IPS-18c (cell line): ENCODE results near the gene AQP12A.

Source experiments
- H3K4me3 ChIP-seq: 2 replicates; pipeline ENCODE4 v1.7.0; 2013; ENCODE audit warnings: low read depth, mild to moderate bottlenecking, low read length, moderate library complexity; ENCODE audit not compliant: insufficient read depth
- H3K9me3 ChIP-seq: one replicate; pipeline ENCODE4 v1.6.1; 2013; ENCODE audit warnings: mild to moderate bottlenecking, low read length, moderate library complexity; ENCODE audit not compliant: control insufficient read depth, insufficient read depth

Gene AQP12A

DNA sequence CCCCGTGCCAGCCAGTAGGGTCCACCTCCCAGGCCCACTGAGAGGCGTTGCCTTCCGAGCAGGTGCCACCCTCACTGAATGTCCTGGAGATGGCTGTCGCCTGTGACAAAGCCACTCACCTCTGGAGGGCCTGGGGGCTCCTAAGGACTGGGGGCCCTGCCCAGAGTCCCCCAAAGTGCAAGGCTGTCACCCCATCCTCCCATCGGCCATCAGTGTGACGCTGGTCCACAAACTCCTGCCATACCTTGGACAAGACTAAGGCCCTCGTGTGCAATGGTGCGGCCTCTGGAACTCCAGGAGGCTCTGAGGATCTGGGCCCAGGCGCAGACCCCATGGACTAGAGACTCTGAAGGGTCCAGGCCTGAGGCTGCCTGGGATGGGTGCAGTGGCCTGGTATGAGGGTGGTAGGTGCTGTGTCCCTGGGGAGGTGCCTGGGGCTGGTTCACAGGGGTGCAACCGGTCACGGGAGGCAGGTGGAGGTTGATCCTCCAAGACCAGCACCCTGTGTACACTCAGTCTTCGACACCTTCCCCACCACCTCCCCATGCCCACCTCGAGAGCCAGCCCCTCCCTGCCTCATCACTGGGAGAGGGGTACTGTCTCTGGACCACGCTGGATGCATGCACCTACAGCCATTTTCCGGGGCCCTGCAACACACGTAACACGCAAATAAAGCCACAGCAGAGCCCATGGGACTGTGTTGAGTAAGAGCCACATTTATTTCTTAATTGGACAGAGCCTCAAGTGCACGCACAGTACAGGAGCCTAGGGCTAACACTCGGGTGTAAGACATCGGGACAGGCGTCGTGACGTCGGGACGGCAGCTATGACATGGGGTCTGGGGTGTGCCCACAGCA lies 21.6 kb downstream of the AQP12A start:
- Histone ChIP-seq H3K4me3 (no peak overlapping the region), H3K9me3 (no peaks in the 10 kb centered on the region)

DNA sequence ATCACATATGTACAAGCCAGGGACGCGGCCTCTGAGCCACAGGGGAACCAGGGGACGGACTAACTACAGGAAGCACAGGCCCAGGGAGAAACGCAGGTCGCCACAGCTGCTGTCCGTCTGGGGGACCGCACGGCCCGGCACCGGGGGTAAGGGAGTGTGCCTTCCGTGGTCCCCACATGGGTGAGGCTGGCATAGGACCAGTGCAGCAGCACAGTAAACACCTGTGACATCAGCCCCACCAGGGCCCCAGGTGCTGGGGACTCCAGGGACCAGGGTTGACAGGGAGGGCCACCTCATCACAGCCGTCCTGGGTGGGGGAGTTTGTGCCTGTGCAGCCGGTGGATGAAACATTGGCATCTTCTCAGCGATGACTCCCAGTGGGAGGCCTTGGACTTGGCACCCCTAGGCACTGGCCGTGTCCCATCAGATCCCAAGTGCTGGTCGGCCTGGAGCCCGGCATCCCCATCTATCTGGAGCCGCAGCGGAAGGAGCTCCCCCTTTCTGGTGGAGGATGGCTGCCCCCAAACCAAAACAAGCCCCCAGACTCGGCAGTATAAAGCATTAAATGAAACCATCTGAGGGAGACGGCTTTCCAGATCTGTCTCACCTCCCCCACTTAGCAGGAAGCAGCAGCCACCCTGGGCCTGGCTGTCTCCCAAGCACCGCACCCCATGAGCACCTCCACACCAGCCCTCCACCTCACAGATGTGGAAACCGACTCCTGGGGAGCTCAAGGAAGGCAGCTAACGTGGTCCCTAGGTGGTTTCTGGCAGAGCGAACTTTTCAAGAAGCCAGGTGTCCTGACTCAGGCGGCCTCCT lies 22.5 kb downstream of the AQP12A start:
- no peak overlapping the region for H3K4me3 ChIP-seq
- H3K9me3 ChIP-seq = no peaks in the 10 kb centered on the region

DNA sequence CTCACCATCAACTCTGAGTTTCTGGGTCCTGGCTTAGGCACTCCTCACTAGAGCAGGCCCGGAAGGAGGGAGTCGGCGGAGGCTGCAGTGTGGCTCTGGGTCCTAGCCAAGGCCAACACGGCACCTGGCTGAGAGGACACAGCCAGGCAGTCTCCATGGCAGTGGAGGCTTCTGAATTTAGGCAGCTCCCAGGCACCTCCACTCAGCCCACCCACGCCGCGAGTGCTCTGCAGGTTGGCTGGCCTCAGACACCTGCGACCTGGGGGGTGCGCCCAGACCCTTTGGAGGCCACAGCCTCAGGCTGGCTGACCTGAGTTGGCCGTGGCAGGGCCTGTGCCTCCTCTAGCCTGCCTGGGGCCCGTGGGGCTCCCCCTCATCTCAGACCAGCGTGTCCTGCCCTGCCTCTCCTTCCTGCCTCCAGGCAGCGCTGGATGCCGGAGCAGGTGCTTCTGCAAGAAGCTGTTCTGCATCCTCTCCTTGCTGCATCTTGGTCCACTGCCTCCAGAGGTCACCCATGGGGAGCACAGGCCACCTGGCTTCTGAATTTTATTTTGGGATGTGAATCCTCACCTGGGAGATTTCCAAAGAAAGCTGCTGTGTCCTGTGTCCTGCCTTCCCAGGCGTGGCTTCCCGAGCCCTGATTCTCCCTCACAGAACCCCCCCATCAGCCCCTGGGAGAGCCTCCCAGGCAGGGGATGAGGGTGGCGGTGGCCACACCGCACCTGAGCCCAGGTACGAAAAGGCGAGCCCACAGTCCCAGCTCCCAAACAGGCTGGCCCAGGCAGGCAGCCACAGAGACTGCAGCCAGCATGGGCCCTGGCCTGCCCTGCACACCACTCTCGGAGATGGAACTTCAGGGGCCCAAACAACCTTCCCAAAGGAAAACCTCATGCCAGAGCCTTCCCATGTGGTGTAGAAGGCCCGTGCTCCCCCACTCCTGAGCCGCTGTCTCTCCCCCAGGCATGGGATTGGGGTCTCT lies 23.4 kb downstream of the AQP12A start:
- Histone ChIP-seq H3K4me3 (no peak overlapping the region), H3K9me3 (no peaks in the 10 kb centered on the region)

DNA sequence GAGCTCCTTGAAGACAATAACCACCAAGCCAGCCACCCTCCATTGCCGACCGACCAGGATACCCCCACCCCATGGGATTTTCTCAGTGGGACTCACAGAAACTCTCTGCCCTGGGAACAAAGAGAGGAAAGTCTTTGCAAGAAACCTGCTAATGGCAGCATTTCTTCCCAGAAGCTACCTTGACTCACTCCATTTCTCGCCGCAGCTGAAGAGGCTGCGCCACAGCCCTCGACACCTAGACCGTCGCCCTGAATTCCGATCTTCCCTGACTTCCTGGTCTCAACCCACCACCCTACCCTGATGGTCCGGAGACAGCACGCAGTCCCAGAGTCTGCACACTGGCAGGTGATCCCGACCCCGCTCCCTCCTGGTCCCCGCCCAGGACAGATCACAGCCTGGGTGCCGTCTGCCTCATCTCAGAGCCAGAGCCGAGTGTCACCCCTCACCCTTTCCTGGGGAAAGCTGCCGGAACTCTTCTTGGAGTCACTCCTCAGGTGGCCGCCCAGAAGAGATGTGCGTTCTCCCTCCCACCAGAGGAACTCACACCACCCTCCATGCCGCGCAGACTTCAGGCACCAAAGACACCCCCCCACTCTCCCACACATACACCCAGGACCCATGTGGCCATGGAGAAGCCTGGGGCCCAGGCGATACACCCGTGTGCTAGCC lies 24.6 kb downstream of the AQP12A start:
- no peak overlapping the region for H3K4me3 ChIP-seq
- H3K9me3 ChIP-seq = no peaks in the 10 kb centered on the region

DNA sequence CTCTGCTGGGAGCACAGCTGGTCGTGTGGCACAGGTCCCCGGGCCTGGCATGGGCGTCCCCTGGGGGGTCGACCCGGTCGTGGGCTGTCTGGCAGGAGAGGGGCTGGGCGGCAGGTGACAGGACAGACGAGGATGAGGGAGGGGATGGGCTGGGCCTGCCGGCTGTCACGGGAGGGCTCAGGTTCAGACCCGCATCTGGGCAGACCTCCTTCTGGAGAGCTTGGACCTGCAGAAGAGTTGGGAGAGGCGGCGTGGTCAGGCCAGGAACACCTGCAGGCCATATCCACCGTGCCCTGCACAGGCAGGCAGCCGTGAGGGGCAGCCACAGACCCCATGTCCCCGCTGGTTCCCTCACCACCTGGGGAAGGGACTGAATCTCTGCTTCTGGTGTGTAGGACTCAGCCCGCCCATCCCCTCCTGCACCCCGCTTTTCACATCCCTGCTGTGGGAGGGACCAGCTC lies 25.5 kb downstream of the AQP12A start:
- Histone ChIP-seq H3K9me3 (no peaks in the 10 kb centered on the region), H3K4me3 (no peak overlapping the region)

DNA sequence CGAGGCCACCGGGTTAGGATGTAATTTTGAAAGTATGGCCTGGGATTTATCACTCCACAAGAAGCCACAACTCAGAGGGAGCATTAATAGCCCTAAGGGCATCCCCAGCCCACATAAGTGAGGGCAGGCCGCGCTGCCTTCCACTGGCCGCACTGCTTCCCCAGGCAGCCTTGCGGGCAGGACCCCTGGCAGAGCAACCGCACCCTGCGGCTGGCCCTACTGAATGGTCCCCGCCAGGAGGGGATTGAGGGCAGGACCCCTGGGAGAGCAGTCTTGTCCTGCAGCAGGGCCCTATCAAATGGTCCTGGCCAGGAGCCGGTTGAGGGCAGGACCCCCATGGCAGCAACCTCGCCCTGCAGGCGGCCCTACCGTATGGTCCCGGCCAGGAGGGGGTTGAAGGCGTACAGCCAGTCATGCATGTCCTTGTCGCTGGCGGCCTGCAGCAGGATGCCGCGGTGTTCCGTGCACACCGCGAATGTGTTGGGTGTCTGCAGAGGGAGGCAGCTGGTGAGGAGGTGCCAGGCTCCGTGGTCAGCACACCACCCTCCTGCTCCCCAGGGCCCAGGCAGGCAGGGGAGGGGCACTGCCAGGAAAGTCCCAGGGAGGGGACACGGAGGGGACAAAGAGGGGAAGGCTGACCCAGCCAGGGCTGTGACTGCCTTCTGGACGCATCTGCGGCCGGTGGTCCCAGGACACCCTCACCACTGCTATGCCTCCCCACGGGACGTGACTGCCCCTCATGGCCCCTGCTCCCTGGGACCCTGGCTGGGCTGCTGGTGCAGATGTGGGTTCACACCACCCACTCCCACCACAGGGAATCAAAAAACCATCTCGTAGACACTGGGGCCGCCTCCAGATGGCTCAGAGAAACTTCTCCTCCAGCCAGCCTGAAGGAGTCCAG lies 26.3 kb downstream of the AQP12A start:
- no peaks in the 10 kb centered on the region for H3K9me3 ChIP-seq
- no peak overlapping the region for H3K4me3 ChIP-seq

DNA sequence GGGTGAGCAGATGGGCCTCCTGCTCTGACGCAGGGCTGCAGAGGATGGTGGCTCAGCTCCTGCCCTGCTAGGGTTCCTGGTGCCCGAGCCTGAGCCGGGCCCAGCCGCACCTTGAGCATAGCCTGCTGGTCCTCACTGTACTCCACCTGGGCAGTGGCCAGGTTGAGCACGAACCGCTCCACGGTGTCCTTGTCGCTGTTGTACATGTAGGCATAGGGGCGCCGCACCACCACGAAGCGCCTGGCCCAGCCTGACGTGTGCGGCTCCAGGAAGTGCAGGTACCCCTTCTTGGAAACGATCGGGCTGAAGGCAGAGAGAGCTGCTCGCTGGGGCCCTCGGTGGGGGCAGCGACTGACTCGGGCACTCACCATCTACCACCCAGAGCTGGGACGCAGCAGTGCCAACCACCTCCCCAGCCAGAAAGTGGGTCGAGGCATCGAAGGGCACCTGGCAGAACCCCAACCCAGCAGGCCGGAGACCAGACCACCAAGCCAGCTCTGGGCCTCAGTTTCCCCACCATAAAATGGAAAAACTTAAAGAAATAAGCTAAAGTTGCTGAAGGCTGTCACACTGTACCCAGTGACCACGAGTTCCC lies 27.3 kb downstream of the AQP12A start:
- Histone ChIP-seq H3K4me3 (no peak overlapping the region), H3K9me3 (no peaks in the 10 kb centered on the region)

DNA sequence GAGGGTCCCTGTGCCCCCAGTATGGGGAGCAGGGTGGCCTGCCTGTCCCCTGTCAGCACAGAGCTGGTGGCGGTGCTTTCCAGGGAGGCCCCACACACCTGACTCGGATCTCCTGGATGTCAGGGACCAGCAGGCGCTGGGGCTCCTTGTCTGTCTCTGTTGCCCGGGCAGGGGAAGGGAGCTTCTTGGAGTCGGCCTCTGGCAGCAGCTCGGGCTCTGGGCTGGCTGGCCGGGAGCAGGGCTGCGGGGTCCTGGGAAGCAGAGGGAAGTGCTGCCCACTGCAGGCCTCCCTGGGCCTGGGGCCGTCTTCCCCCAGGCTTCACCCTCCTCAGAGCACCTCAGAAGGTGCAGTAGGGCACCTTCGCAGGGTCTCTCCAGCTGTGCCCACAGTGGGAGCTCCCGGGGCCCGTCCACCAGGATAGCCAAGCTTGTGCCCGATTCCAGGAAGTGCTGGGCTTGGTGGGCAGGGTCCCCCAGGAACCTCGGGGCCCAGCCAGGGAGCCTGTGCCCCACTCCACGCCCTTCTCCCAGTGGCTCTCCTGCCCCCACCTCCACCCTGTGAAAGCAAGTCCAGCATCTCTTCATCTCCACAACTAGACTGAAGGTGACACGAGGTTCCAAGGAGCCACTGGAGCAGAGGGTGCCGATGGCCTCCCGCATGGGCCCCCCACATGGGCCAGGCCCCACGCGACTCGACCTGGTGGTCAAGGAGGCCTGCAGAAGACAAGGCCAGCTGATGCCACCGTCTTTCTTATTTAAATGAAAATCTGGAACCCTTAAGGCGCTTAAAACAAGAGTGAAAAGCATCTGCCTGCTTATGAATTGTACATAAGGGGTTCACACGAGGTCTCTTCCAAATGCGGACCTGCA lies 28.2 kb downstream of the AQP12A start:
- Histone ChIP-seq H3K9me3 (no peaks in the 10 kb centered on the region), H3K4me3 (no peak overlapping the region)

DNA sequence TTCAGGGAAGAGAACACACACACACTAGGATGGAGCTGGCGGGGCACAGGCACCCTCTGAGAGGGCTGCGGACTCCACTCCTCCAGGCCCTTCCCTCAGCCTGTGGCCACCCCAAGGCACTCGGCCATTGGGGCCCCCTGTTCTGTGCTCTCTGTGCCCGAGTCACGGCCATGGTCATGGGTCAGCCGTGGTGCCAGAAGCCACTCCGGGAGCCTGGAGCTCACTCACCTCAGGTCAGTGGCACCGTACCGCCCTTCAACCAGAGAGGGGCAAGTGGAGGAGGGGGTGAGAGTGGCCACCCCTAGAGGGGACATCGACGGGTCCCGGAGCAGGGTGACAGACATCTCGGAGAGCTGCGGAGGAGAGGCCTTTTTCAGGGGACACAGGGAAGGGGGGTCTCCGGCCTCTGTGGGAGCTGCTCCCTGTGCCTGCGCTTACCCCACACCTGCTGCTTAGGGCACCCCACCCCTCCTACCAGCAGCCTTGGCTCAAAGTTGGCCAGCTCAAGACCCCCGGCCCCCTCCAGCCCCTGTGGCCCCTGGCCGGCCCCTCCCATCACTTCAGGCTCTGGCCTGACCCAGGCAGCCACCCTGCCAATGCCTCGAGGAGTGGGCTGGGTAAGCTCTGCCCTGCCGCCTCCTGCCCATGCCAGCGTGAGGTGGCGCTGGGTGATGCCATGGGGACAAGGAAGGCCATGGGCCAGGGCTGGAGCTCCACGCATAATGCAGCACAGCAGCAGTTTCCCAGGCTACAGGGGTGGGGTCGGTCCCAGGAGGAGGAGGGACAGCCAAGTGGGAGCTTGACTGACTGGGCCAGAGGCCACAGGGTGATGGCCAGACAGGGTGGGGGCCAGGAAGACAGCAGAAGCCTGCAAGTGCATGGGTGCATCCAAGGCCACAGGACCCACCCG lies 29.3 kb downstream of the AQP12A start:
- Histone ChIP-seq H3K9me3 (no peaks in the 10 kb centered on the region), H3K4me3 (no peak overlapping the region)

DNA sequence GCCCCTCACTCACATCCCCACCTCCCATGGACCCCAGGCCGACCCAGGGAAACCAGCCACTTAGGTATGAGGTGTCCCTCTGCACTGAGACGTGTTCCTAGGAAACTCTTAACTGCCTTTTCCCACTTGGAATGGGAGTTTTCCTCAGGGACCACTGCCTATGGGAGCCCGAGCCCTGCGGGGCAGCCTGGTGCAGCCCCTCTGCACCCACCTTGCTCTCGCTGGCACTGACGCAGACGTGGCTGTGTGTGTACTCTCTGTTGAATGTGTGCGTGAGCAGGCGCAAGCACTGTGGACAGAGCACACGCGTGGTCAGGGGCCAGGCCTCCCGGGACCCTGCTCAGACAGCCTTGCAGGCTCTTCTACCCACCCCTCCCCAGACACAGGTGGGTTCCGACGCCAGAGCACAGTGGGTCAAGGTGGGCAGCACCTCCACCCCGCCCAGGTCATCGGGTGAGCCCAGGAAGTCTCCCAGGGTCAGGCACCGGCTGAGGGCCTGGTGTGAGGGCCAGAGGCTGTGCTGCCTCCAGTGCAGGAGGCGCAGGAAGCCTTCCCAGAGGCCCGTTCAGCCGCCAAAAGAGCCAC lies 30.0 kb downstream of the AQP12A start:
- Histone ChIP-seq H3K9me3 (no peaks in the 10 kb centered on the region), H3K4me3 (no peak overlapping the region)

DNA sequence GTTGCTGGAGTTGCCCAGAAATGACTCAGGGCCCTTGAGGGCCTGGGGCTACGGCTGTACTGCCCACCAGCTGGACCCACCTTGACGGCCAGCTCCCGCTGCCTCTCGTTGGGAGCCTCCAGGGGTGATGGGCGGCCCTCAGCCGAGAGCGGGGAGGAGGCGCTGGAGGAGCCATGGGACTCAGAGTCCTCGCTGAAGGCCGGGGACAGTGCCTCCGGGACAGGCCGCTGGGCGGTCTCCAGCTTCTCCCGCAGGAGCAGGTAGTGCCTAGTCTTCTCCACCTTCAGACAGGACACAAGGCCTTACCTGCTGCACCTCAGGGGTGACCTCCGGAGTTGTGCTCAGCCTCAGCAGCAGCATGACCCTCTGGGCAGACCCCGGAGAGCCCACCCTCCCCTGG lies 30.7 kb downstream of the AQP12A start:
- H3K4me3 ChIP-seq = no peak overlapping the region
- H3K9me3 ChIP-seq = no peaks in the 10 kb centered on the region

DNA sequence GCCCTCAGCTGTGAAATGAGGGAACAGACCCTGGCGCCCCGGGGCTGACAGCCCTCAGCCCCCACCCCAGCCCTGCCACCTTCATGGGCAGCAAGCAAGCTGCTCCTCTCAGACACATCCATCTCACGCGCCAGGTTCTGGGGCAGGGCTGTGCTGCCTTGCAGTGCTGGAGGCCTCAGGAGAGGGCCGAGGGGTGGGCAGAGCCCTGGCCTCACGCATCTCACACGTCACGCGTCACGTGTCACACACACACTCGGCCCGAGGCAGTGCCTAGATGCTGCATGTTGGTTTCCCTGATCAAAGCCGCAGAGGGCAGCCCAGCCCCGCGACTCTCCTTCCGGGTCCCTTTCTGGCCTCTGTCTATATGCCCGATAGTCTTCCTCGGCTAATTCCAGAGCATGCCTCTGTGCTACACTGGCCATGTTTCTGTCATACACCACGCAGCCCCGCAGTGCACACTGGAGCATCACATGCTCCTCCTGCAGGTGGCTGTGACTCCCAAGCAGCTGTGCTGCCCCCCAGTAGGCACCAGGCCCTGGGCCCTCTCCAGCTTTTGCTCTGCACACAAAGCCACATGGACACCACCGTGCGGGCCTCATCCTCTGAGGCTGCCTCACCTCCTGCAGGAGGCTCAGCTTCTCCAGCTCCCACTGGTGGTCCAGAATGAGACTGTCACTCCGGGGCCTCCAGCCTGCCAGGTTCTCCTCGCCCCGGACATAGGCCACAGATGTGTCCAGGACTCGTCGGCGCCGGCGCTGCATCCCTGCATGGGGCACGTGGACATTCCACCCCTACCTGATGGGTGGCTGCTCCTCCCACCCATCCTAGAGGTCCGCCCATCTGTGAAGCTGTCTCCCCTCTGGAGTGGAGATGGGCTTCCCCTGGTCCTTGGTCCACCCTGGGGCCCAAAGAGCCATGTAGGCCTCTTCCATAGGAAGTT lies 31.4 kb downstream of the AQP12A start:
- Histone ChIP-seq H3K9me3 (no peaks in the 10 kb centered on the region), H3K4me3 (no peak overlapping the region)

DNA sequence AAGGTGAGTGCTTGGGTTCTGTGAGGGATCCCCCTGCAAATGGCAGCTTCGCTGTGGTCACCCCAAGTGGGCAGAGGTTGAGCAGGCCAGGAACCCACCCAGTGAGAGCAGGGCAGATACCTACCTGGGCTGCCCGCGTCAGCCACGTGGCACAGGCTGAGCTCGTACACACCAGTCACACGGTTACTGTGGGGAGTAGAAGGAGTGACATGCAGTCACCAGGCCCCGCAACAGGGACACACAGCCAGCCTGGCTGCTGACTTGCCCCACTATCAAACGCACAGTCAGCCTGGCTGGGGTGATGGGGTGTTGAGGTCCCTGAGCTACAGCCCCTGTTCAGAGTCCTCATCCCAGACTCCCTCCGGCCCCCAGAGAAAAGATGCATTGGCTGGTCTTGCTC lies 32.2 kb downstream of the AQP12A start:
- no peaks in the 10 kb centered on the region for H3K9me3 ChIP-seq
- no peak overlapping the region for H3K4me3 ChIP-seq
